GM12801 (cell line): Measurements from ENCODE around the gene DEXI.

Experiments used
- TF ChIP-seq, protein P1 (sequence below): IDR thresholded peaks from one replicate; pipeline ENCODE4 v1.5.1; 2011; ENCODE audit warnings: control low read depth; ENCODE audit not compliant: insufficient read length; ENCODE audit errors: extremely low read depth

DEXI gene

DNA sequence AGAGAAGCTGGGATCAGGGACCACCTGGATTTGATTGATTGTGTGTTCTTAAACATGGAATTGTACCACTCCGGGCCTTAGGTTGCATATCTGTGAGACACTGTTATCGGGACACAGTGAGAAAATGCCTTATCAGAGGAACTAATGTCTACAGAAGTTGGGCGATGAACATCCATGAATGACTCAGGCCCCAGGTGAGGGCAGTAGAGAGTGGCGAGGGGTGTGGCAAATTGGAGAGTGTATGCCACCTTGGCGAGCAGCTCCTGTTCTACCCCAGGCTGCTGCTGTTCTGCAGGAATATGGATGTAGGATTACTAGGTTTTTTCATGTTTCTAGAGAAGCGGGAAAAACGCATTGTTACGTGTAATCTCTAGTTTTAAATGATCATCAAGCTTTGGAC, 40.9 kb upstream of the DEXI start:
- TF ChIP-seq, protein P1, sequence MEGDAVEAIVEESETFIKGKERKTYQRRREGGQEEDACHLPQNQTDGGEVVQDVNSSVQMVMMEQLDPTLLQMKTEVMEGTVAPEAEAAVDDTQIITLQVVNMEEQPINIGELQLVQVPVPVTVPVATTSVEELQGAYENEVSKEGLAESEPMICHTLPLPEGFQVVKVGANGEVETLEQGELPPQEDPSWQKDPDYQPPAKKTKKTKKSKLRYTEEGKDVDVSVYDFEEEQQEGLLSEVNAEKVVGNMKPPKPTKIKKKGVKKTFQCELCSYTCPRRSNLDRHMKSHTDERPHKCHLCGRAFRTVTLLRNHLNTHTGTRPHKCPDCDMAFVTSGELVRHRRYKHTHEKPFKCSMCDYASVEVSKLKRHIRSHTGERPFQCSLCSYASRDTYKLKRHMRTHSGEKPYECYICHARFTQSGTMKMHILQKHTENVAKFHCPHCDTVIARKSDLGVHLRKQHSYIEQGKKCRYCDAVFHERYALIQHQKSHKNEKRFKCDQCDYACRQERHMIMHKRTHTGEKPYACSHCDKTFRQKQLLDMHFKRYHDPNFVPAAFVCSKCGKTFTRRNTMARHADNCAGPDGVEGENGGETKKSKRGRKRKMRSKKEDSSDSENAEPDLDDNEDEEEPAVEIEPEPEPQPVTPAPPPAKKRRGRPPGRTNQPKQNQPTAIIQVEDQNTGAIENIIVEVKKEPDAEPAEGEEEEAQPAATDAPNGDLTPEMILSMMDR: no peak

- TF ChIP-seq, protein P1: no peak
Observed at GRCh38 chr16:10982465-10983150, 40.3 kb upstream of the DEXI start.

GRCh38 chr16:10981697-10982216, 39.5 kb upstream of the DEXI start:
- TF ChIP-seq, protein P1: peak; percentile 61

DNA sequence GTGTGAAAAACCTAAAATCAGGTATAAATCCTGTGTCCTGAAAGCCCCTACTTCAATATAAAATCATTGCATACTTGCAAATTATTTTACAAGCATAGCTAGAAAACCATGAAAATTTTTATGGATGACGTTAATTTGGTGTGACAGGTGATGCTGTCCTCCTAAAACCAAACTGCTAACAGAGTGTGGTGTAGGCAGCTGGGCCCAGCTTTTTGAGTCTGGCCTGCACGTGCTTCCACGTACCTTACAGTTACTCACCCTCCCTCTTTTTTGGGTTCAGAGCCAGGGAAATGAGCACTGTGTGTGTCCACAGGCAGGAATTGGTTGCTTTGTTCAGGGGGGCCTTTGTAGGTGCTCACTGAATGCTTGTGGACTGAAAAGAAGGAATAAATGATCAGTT, 38.5 kb upstream of the DEXI start:
- TF ChIP-seq, protein P1: no peak

DNA sequence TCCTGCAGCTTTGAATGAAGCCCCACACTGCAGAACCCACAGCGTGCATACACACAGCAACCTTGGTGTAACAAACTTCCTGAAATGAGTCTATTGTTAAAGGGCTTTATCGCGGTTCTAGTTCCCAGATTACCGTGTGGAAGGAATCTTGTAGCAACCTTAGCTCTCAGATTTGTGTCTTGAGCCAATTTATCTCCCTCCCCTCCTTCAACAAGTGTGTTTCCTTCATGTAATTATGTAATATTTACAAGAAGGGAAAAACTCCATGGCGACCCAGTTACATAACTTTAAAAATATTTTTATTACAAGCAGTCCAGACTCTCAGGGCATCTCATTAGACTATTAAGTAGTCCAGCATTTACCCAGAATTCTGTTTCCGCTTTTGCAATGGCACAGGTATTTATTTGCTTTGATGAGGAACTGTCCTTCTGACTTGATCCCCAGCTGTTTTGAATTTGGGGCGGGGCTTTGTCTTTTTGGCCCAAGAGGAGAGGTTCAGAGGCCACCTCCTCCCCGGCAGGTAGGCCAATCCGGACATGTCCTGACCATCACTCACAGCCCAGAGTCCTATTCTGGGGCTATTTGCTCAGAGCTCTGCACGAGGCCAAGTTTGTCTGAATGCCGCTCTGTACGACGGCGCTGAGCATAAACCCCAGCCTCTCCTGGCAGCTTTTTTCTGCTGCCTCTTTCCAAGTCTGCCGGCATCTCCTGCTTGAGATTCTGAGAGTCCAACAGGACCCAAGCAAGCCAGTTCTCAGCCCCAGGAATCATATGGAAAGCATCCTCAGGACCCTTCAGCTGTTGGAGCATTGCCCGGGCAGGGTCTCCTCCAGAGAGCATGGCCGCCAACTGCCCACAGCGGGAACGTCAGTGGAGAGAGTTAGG, 37.7 kb upstream of the DEXI start:
- TF ChIP-seq, protein P1: no peak

DNA sequence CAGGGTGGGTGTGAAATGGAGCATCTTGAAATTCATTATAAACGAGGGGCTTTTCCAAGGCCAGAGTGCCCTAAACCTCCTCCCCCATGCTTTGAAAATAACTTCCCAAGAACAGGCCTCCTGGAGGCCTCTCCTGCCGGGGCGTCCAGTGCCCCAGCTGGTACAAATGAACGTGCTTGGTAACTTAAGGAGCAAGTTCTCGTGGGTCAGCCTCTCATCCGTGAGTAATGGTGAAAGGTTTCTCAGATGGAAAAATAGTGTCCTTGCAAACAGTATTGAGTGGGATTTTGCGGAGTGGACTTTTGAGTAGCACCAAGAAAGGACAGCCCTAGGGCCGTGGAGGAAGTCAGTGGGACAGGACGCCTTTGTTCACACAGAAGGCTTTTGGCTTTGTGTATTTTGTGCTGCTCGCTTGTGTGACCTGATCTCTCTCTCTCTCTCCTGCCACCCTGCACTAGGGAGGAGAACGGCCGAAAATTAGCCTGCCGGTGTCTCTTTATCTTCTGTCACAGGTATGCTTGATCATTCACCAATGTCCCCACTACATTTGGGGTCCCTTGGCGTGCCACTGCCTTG, 36.7 kb upstream of the DEXI start:
- TF ChIP-seq, protein P1: no peak

DNA sequence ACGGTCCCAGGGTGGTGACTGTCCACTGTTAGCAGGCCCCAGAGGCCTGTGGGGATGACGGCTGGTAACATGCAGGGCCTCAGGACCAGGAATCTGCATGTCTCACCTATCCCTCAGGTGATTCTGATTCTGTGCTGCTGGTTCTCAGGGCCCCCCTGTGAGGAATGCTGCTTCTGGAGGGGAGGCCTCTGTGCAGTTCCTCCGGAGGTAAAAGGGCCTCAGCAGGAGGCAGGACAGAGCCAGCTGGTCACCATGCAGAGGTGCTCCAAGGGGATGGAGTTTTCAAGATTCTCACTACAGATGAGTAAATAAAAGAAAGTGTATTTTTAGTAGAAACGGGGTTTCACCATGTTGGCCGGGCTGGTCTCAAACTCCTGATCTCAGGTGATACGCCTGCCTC, 35.9 kb upstream of the DEXI start:
- TF ChIP-seq, protein P1: no peak
